ENCODE data around the gene KCNA4.
"Not testable (repeated sequence)": the region's sequence is repeated elsewhere in the genome, so short reads cannot be mapped to it uniquely, and the experiment has no call there.

Gene KCNA4

GRCh38 chr11:29996016-29996415 is 20.8 kb downstream of the KCNA4 start:
- DNase-seq (ENCODE audit: low read depth), result no peak

GRCh38 chr11:29989174-29989970 is 27.5 kb downstream of the KCNA4 start:
- no peak for DNase-seq (ENCODE audit: low read depth)

GRCh38 chr11:29985248-29985647 is 31.6 kb downstream of the KCNA4 start:
- DNase-seq (ENCODE audit: low read depth), result no peak

DNA sequence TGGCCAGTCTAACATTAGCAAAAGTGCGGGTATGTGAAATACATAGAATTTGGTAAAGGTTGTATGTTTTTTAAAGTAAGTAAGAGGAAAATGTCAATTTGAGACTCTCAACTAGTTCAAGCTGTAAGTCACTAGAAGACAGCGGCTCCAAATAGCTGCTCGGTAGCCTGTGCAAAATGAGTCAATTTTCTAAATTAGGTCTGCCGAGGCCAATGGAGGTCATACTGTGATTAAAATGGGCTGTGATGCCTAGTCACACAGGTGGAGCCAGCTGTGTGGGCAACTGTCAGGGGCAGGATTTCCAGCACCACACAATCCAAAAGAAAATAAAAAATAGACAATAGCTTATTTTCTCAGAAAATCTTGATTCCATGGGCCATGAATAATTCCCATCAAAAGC is 32.3 kb downstream of the KCNA4 start:
- no peak for DNase-seq (ENCODE audit: low read depth)

- no peak for DNase-seq (ENCODE audit: low read depth)
Measured at GRCh38 chr11:29978549-29978948, 38.3 kb downstream of the KCNA4 start.

DNA sequence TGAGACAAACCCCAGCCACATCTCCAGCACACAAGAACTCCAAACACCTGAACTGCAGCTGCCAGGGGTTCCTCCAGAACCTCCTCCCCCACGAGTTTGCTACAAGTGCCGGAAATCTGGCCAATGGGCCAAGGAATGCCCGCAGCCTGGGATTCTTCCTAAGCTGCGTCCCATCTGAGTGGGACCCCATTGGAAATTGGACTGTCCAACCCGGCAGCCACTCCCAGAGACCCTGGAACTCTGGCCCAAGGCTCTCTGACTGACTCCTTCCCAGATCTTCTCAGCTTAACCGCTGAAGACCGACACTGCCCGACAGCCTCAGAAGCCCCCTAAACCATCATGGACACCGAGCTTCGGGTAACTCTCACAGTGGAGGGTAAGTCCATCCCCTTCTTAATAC is 41.2 kb downstream of the KCNA4 start:
- not testable (repeated sequence) for DNase-seq (ENCODE audit: low read depth)

DNA sequence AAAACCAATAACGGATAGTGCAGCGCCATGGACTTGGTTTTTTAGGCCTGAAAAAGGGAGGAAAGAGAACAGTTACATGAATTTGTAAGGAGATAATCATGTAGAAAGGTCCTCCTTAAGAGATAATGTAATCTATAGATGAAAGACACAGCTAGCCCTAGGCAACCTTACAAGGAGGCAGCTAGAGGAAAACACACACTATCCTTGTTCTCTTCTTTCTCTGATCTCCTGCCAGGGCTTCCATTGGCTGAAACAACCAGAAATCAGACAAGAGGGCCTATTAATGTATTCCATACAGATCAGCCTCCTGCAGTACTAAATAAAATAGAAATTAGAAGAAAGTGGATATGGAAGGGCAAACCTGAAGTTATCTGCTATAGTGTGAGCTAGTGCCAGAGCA is 53.0 kb downstream of the KCNA4 start:
- DNase-seq (ENCODE audit: low read depth), result no peak

DNA sequence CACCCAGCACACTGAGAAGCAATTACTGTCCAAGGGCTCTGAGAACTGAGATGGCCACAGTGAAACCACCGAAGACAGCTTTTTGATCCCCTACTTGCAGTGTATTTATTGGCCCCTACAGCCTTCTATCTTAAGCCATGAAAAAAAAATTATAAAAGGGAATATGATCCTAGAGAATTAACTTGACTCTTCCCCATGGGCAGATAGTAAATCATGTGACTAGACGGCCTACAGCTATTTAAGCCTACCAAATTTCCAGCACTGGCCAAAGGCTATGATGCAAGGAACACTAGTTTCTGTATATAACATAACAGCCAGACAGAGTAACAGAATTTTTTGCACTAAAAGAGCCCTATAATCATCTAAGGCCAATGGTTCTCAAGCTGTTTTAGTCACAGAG is 53.8 kb downstream of the KCNA4 start:
- DNase-seq (ENCODE audit: low read depth), result no peak

DNA sequence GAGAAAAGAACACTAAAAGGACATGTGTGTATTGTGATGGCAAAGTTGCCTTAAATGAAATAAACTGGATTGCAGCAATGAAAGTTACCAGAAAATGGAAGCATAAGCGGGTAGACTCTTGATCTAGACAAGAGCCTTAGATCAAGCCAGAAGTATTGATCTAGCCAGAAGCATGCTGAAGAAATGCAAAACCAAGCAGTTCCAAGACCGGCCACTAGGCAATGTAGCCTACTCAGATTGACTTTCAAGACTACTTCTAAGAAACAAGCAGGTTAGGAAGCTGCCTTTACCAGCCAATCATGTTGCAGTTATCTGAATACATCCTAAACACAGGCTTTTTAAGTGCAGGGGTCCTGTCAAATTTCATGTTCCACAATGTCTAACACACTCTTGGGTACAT is 54.6 kb downstream of the KCNA4 start:
- DNase-seq (ENCODE audit: low read depth), result no peak
